GM19035 (cell line): ENCODE data around the gene FAM229A.
"Not testable (repeated sequence)": the region's sequence is repeated elsewhere in the genome, so short reads cannot be mapped to it uniquely, and the experiment has no call there.

Source experiments
- ATAC-seq: cut with Tn5 transposase; IDR thresholded peaks from one replicate; pipeline ENCODE4 v1.9.1; 2021; ENCODE audit not compliant: unreplicated experiment

Gene FAM229A

DNA sequence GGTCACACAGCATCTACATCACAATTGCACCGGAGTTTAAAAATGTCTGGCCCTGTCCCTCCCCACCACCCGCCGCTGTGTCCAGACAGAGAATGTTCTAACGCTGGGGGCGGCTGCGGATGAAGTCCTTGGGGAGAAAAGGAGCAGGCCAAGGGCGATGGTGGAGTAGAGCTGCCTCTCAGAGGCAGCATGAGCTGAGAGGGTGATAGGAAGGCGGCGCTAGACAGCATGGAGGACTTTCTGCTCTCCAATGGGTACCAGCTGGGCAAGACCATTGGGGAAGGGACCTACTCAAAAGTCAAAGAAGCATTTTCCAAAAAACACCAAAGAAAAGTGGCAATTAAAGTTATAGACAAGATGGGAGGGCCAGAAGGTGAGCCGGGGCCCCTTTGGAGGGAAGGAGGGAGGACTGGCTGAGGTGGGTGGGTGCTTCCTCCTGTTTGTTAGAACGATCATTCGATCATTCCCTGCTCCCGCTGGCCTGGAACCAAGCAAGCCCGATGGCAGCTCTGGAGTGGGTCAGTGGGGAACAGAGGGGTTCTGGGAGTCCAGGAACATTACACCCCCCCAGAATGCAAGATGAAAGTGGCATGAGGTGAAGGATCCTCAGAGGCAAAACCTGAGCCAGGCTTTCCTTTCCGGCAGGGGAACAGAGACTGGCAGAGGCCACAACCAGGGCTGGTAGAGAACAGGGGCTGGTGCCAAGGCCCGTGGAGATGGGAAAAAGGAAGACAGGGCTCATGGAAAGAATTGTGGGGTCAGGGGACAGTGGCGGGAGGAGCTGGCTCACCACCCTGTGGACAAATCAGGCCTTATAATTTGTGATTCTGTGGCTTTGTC lies at the start of gene FAM229A, which contains the start of gene TSSK3:
TSS of gene FAM229A (minus strand) at position 12 of the 840 bp plus-strand sequence. CDS start 394 bp downstream, outside the sequence.
TSS of gene TSSK3 (plus strand) at position 66 of the 840 bp plus-strand sequence. CDS start at position 229, 163 bp downstream.
- ATAC-seq: no peak

DNA sequence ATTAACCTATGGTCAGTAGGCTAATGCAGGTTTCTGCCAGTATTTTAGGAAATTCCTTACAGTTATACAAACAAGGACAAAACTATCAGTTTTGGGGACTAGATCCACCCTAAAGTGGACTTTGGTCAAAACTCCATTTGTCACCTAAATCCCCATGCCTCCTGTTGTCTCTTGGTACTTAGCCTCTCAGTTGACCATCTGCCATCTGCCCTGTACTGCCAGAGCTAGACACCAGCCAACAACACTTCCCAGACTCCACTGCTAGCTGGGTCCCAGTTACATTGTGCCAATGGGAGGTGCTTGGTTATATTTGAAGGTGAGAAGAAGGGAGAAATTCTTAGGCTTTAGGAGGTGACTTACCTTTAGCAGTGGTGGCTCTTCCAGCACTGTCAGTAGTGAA lies 49.0 kb upstream of the FAM229A start:
- ATAC-seq: no peak

DNA sequence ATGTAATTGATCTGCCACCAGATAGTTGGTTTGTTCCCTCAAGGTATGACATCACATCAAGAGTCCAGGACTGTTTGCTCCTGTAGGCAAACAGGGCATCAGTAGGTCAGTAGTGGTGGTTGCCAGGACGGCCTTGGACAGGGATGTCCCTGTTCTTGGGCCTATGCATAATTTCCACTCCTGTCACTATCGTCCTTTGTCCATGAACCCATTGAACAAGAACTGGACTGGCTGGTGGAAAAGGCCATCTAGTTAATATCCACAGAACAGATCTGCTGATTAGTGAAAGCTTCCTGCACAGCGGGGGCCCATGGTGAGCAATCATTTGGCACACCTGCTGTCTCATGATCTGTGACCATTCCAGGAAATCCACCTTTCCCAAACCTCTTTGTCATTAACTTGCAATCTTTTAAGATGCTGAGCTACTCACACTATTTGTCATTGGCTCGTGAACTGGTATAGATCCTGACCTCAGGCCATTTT lies 44.4 kb upstream of the FAM229A start:
- no peak for ATAC-seq

DNA sequence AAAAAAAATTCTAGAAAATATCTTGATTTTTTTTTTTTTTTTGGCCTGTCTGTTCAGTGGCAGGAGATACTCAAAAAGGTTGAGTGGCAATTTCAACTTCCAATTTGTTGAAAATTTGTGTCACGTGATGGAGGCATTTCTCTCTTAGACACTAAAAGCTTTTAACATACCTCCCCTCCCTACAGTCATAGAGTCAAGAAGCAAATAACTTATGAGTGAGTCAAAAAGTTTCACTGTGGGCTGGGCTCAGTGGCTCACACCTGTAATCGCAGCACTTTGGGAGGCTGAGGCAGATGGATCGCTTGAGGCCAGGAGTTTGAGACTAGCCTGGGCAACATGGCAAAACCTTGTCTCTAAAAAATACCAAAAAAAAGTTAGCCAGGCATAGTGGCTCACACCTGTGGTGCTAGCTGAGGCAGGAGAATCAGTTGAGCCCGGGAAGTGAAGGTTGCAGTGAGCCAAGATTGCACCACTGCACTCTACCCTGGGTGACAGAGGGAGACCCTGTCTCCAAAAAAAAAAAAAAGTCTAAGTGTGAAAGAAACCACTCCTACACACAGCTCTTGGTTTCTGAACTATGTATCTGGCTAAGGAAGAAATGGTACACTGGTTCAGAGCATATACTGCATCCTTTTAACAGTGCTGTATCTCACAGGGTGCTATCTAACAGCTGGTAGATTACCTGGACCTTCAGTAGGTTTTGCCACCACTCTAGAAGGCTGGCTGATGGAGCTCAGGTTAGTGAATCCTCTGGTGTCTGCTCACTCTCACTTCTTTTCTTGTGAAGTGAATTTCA lies 43.6 kb upstream of the FAM229A start:
- ATAC-seq: no peak

DNA sequence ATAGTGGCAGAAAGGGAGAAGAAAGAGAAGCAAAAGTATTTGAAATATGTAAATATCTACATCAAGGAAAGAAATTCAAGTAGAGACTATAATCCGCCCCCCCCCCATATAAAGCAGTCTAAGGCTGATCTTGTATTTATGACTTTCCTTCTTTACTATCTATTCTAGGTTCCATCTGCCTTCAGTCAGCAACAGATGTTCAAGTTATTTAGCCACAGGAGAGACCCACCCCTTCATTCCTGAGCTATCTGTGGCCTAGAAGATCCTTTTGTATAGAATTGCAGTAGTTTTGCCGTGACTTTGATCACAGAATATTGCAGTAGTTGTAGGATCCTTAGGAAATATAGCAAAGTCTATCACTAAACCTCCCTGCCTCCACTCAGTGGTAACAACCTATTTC lies 42.7 kb upstream of the FAM229A start:
- ATAC-seq: no peak

- ATAC-seq: no peak
Measured at GRCh38 chr1:32400876-32401631, 38.8 kb upstream of the FAM229A start.

- no peak for ATAC-seq
Measured at GRCh38 chr1:32399843-32400242, 37.6 kb upstream of the FAM229A start.

DNA sequence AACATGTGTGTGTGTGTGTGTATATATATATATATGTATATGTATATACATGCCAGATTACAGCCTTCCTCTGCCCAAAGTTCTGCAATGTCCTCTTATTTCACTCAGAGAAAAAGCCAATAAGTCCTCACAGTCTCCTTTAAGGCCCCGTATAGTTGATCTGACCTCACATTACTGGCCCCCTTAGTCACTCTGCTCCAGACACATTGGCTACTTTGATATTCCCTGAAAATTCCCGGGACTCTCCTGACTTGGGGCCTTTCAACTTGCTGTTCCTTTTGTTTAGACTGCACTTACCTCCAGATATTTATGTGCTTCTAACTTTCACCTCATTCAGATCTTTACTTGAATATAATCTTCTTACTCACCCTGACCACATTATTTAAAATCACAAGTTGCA lies 36.1 kb upstream of the FAM229A start:
- no peak for ATAC-seq

GRCh38 chr1:32396524-32396923 lies 34.2 kb upstream of the FAM229A start:
- not testable (repeated sequence) for ATAC-seq

DNA sequence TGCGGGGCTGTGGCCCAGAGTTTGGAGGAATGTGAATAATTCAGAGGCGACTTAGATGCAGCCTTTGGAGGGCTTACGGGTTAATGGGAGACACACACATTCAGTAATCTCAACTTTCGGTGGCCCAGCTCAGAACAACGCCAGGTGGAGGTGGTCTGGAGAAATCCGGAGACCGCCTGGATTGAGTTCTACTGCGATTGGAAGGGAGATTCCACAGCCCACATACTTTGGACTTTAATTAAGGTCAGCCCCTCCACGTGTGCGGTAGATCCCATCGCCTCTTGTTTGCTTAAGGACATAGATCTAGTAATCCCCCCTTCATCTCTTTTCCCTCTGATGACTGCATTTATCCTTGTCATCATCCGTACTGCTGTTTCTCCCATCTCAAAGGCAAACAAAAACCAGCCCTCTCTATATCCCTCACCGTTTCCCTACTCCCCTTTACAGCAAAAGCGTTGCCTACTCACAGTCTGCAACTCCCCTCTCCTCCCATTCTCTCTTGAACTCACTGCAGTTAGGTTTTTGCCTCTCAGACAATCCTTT lies 32.7 kb upstream of the FAM229A start:
- ATAC-seq: peak; percentile 2

GRCh38 chr1:32394141-32394889 lies 32.0 kb upstream of the FAM229A start, which contains the start of gene BSDC1:
Gene BSDC1, minus strand, starts transcription at chr1:32394441. Its CDS starts 27 bp downstream, at chr1:32394414.
- peak; percentile 98 for ATAC-seq

DNA sequence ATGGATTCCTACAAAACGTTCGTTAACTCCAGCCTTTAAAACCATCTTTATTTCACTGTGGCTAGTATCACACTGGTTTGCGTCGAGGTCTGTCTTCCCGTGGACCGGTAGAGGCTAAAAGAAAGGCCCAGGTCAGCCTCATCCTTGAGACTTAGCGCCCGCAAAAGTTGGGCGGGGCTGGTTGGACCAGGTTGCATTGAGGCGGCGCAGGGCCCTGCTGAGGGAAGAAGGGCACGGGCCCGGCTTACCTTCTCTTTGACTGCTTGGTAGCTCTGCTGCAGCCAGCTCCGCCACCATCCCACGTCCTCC lies 31.5 kb upstream of the FAM229A start:
- ATAC-seq: peak; percentile 17

GRCh38 chr1:32393136-32393535 lies 30.9 kb upstream of the FAM229A start:
- no peak for ATAC-seq

GRCh38 chr1:32392325-32392724 lies 30.0 kb upstream of the FAM229A start:
- no peak for ATAC-seq

DNA sequence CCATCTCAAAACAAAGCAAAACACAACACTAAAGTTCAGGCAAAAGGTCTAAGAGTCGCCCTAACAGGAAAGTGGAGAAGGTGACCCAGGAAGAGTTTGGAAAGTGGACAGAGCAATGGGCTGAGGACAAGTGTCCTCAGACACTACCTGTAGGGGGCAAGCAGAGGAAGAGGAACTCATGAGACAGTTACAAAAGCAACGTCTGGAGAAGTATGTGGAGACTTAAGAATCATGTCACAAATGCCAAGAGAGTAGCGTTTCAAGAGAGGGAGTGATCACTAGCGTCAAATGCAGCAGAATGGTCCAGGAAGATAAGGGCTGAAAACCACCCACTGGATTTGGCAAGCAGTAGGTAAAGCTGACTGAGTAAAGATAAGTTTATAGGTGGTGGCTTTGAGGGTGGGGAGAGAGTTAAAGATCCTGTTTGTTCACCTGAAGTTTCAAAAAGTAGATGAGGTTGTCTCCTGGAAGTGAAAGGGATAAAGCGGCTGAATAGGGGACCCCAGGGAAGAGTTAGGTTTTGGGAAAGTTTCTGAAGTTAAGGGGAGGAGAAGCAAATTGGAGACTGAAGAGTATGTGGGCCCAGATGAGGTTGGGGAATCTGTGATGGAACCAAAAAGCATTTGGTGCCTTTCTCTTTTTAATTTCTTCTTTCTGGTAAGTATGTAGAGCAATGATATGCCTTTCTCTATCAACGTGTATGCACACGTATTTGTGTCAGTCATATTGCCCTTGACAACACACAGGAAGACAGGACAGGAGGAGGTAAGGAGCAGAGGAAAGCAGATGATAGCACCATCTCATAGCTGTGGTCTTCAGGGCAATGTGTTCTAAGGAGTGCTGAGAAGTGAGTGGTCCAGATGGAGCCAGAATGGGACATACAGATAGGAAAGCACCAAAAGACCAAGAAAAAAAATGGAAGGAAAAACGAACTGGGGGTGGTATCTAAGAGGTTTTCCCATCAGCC lies 28.9 kb upstream of the FAM229A start:
- ATAC-seq: no peak

GRCh38 chr1:32388641-32389040 lies 26.4 kb upstream of the FAM229A start:
- no peak for ATAC-seq

GRCh38 chr1:32386676-32387392 lies 24.5 kb upstream of the FAM229A start:
- ATAC-seq: no peak

GRCh38 chr1:32380057-32380456 lies 17.8 kb upstream of the FAM229A start:
- no peak for ATAC-seq
